OCI-LY1 (cell line): ENCODE data around the gene SIGLEC1.

Source experiments
- H2AFZ ChIP-seq: fragments of 200-600 bp; sonication (generic), shearing (Covaris generic); 2 replicates; pipeline ENCODE4 v1.6.0; 2014; ENCODE audit warnings: antibody characterized with exemption, mild to moderate bottlenecking, low read length
- H3F3A ChIP-seq: fragments of 200-600 bp; sonication (generic), shearing (Covaris generic); 2 replicates; pipeline ENCODE4 v1.6.0; 2014; ENCODE audit warnings: mild to moderate bottlenecking, antibody characterized with exemption, low read length, moderate library complexity; ENCODE audit not compliant: insufficient read depth
- H3K27ac ChIP-seq: fragments of 200-600 bp; sonication (generic); 2 replicates; pipeline ENCODE4 v1.5.1; 2014; ENCODE audit warnings: low read length, mixed run types, mild to moderate bottlenecking, low read depth; ENCODE audit not compliant: poor library complexity, severe bottlenecking
- H3K27me3 ChIP-seq: fragments of 200-600 bp; sonication (generic); 2 replicates; pipeline ENCODE4 v1.6.0; 2014; ENCODE audit warnings: antibody characterized with exemption, mild to moderate bottlenecking, low read length, moderate library complexity; ENCODE audit not compliant: insufficient read depth
- H3K36me3 ChIP-seq: fragments of 200-600 bp; sonication (generic); 2 replicates; pipeline ENCODE4 v1.6.1; 2014; ENCODE audit warnings: mild to moderate bottlenecking, antibody characterized with exemption, low read length, moderate library complexity, mixed read lengths; ENCODE audit not compliant: insufficient read depth
- H3K4me1 ChIP-seq: fragments of 200-600 bp; sonication (generic); 2 replicates; pipeline ENCODE4 v1.5.1; 2014; ENCODE audit warnings: mild to moderate bottlenecking, low read length, moderate library complexity; ENCODE audit not compliant: insufficient read depth, severe bottlenecking
- H3K4me2 ChIP-seq: fragments of 200-600 bp; sonication (generic), shearing (Covaris generic); 2 replicates; pipeline ENCODE4 v1.6.1; 2014; ENCODE audit warnings: low read length
- H3K4me3 ChIP-seq: fragments of 200-600 bp; sonication (generic); 2 replicates; pipeline ENCODE4 v1.5.1; 2014; ENCODE audit warnings: low read length, low read depth, mild to moderate bottlenecking, mixed read lengths; ENCODE audit not compliant: poor library complexity, severe bottlenecking
- H3K79me2 ChIP-seq: fragments of 200-600 bp; shearing (Covaris generic); 2 replicates; pipeline ENCODE4 v1.6.1; 2016; ENCODE audit warnings: mixed run types, low read length, mixed read lengths; ENCODE audit not compliant: insufficient read depth
- H3K9ac ChIP-seq: fragments of 200-600 bp; sonication (generic), shearing (Covaris generic); 2 replicates; pipeline ENCODE4 v1.6.1; 2014; ENCODE audit warnings: mild to moderate bottlenecking, low read length, mixed read lengths
- H3K9me2 ChIP-seq: fragments of 200-600 bp; sonication (generic), shearing (Covaris generic); 2 replicates; pipeline ENCODE4 v1.6.1; 2014; ENCODE audit warnings: low read depth, mild to moderate bottlenecking, low read length, mixed read lengths
- H3K9me3 ChIP-seq: fragments of 200-600 bp; shearing (Covaris generic); 2 replicates; pipeline ENCODE4 v1.6.1; 2014; ENCODE audit warnings: low read length, mixed read lengths
- H4K20me1 ChIP-seq: fragments of 200-600 bp; sonication (generic), shearing (Covaris generic); 2 replicates; pipeline ENCODE4 v1.6.0; 2016; ENCODE audit warnings: mild to moderate bottlenecking, low read length; ENCODE audit not compliant: insufficient read depth
- CTCF ChIP-seq: fragments of 200-600 bp; sonication (generic), shearing (Covaris generic); IDR thresholded peaks from 2 replicates; pipeline ENCODE4 v1.5.1; 2017; ENCODE audit warnings: mild to moderate bottlenecking, antibody characterized with exemption, low read length, moderate library complexity, mixed read lengths
- EZH2 ChIP-seq: fragments of 200-600 bp; sonication (generic), shearing (Covaris generic); IDR thresholded peaks from 2 replicates; pipeline ENCODE4 v1.8.0; 2017; ENCODE audit warnings: borderline replicate concordance, mixed run types, mild to moderate bottlenecking, antibody characterized with exemption, low read length, moderate library complexity, mixed read lengths

SIGLEC1 gene

GRCh38 chr20:3677733-3678132 lies 34.7 kb downstream of the SIGLEC1 start:
- Histone ChIP-seq H3F3A (no peaks in the 10 kb centered on the region), H4K20me1 (no peaks in the 10 kb centered on the region), H3K27ac (no peak overlapping the region), H3K9ac (no peak overlapping the region), H3K36me3 (no peaks in the 10 kb centered on the region), H3K9me3 (no peaks in the 10 kb centered on the region), H3K9me2 (no peaks in the 10 kb centered on the region), H3K4me3 (no peak overlapping the region), H3K27me3 (no peaks in the 10 kb centered on the region), H3K4me2 (no peak overlapping the region), H2AFZ (no peak overlapping the region), H3K79me2 (no peaks in the 10 kb centered on the region), H3K4me1 (no peaks in the 10 kb centered on the region)
- TF ChIP-seq EZH2 (no peak), CTCF (no peak)

- no peaks in the 10 kb centered on the region for H3K27me3 ChIP-seq
- no peak for TF ChIP-seq CTCF
- no peak for TF ChIP-seq EZH2
- H3K9me2 ChIP-seq: no peaks in the 10 kb centered on the region
- no peaks in the 10 kb centered on the region for H3K36me3 ChIP-seq
- H3K79me2 ChIP-seq: no peaks in the 10 kb centered on the region
- no peaks in the 10 kb centered on the region for H3K4me1 ChIP-seq
- H3F3A ChIP-seq: no peaks in the 10 kb centered on the region
- no peaks in the 10 kb centered on the region for H3K9me3 ChIP-seq
- no peaks in the 10 kb centered on the region for H4K20me1 ChIP-seq
- H3K4me2 ChIP-seq: no peak overlapping the region
- H3K4me3 ChIP-seq: no peak overlapping the region
- no peak overlapping the region for H3K27ac ChIP-seq
- no peak overlapping the region for H3K9ac ChIP-seq
- H2AFZ ChIP-seq: no peak overlapping the region
Observed at GRCh38 chr20:3674995-3675900, 37.2 kb downstream of the SIGLEC1 start.

GRCh38 chr20:3674447-3674846 lies 38.0 kb downstream of the SIGLEC1 start:
- Histone ChIP-seq H2AFZ (no peak overlapping the region), H3K9me3 (no peaks in the 10 kb centered on the region), H3K9ac (no peak overlapping the region), H3K79me2 (no peaks in the 10 kb centered on the region), H3K36me3 (no peaks in the 10 kb centered on the region), H3F3A (no peaks in the 10 kb centered on the region), H3K27ac (no peak overlapping the region), H3K4me3 (no peak overlapping the region), H3K27me3 (no peaks in the 10 kb centered on the region), H3K9me2 (no peaks in the 10 kb centered on the region), H3K4me1 (no peaks in the 10 kb centered on the region), H4K20me1 (no peaks in the 10 kb centered on the region), H3K4me2 (no peak overlapping the region)
- TF ChIP-seq CTCF (no peak), EZH2 (no peak)
